A375 (cell line): ENCODE results near the gene PAPOLG. TPM values are rescaled to one million over a fixed set of nuclear protein-coding genes. Genes with fewer than 3 reads are reported as not detected.

Source experiments
- small RNA-seq: library from RNA; depleted of rRNA; stranded (forward); fragments of <200 nt; gene quantifications from one replicate; pipeline ENCODE3, GENCODE V24; 2014
- total RNA-seq: library from RNA; depleted of rRNA; stranded (reverse); fragments of >200 nt; shearing (Covaris generic); gene quantifications from 2 replicates; pipeline ENCODE4 v1.2.3, GENCODE V29; 2014; rRNA removed

PAPOLG gene
- total RNA-seq = 6.7 and 7.4 TPM in 2 replicates

GRCh38 chr2:60756097-60757087, at the start of gene PAPOLG:
Gene PAPOLG, plus strand, starts transcription at chr2:60756268. Its CDS starts 211 bp downstream, at chr2:60756479.

Small RNA genes lying within 50 kb of the gene (small RNA-seq; reads per million reads assigned to genes)
- gene RN7SL632P (not detected), gene RNU6-612P (not detected)

Other genes starting within 250 kb of the PAPOLG start
- 0.66 and 0.79 TPM in 2 replicates for gene BCL11A, start 202.6 kb upstream of the PAPOLG start, total RNA-seq
- 8.9 and 9.0 TPM in 2 replicates for gene REL, start 125.3 kb downstream of the PAPOLG start, total RNA-seq